ENCODE results near the gene PCP2.

The PCP2 gene

DNA sequence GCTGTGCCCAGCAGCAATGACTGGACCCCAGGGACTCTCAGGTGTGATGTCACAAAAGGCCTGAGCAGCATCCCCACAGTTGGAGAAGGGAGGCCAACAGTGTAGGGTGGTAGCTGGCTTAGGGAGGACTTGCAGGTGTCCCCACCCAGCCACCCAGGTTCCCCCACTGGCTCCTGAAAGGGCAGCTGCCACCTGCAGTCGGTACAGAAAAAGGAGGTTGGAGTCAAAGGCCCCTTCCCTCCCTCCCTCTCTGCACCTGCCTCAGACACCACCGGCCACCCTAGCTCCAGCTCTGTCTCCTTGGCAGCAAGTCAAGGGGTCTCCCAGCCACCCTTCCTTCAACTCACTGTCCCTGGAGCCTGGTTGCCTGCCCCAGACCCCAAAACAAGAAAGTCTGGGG is at the start of gene PCP2:
TSS of gene PCP2 (minus strand) at position 22 of the 400 bp plus-strand sequence. CDS start 262 bp downstream, outside the sequence.
- Mint-ChIP-seq H3K4me3 (no peak within 1 kb of the TSS), H3K36me3 (ENCODE audit: low read depth) (peaks cover 9% of the 10 kb centered on the region), H3K4me1 (ENCODE audit: low read depth) (peaks cover 29% of the 10 kb centered on the region), H3K27ac (no peak within 1 kb of the TSS), H3K9me3 (no peaks in the 10 kb centered on the region), H3K27me3 (ENCODE audit: low read depth) (no peaks in the 10 kb centered on the region)

DNA sequence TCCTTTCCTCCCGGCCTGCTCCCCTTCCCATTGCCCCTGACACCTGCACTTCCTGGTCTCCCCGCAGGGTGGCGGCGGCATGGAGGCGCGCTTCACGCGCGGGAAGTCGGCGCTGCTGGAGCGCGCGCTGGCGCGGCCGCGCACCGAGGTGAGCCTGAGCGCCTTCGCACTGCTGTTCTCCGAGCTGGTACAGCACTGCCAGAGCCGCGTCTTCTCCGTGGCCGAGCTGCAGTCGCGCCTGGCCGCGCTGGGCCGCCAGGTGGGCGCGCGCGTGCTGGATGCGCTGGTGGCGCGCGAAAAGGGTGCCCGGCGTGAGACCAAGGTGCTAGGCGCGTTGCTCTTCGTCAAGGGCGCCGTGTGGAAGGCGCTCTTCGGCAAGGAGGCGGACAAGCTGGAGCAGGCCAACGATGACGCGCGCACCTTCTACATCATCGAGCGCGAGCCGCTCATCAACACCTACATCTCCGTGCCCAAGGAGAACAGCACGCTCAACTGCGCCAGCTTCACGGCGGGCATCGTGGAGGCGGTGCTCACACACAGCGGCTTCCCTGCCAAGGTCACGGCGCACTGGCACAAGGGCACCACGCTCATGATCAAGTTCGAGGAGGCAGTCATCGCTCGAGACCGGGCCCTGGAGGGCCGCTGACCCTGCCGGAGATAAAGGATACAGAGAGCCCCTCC is 48.8 kb upstream of the PCP2 start:
- H3K36me3 Mint-ChIP-seq (ENCODE audit: low read depth): peaks cover 11% of the 10 kb centered on the region
- no peaks in the 10 kb centered on the region for H3K9me3 Mint-ChIP-seq
- H3K4me3 Mint-ChIP-seq: peak overlapping the region; percentile 90
- H3K4me1 Mint-ChIP-seq (ENCODE audit: low read depth): peaks cover 23% of the 10 kb centered on the region
- H3K27ac Mint-ChIP-seq: no peak overlapping the region
- H3K27me3 Mint-ChIP-seq (ENCODE audit: low read depth): peaks cover 9% of the 10 kb centered on the region

DNA sequence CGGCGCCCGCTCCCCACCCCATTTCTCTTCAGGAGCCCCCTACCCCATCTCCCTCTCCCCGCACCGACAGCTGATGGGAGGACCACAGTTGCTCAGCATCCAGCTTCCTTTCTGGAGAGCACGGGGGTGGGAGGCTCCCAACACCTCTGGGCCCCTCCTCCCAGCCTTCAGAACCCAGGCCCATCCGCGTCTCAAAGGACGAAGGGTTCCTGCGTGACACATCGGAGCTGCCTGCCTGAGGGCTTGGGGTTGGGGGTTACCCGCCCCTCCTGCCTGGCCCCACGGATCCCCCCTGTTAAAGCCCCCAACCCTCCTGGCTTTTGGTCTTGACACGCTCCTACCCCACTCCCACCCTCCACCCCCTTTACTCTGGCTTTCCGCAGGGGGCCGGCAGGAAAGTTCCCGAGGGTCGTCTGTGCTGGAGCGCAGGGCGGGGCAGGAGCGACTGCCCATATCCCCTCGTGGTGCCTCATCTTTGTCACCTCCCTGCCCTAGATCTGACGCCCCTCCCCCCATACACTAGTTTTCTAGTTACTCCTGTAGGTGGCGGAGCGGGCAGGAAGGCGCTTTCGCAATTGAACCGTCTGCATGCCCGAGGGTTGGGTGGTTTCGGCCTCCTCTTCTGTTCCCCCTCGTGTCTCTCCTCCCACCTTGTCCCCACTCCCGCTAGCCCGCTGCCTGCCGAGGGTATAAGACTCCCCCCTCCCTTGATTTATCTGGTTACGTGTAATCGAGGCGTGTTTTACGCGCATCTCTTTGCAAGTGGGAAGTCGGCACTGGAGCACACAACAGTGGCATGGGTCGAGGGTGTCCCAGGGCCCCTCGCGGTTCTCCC is 48.0 kb upstream of the PCP2 start:
- peaks cover 15% of the 10 kb centered on the region for H3K27me3 Mint-ChIP-seq (ENCODE audit: low read depth)
- peak overlapping the region; percentile 93 for H3K27ac Mint-ChIP-seq
- H3K4me3 Mint-ChIP-seq: peak overlapping the region; percentile 90
- H3K9me3 Mint-ChIP-seq: no peaks in the 10 kb centered on the region
- H3K36me3 Mint-ChIP-seq (ENCODE audit: low read depth): peaks cover 10% of the 10 kb centered on the region
- H3K4me1 Mint-ChIP-seq (ENCODE audit: low read depth): peaks cover 30% of the 10 kb centered on the region

DNA sequence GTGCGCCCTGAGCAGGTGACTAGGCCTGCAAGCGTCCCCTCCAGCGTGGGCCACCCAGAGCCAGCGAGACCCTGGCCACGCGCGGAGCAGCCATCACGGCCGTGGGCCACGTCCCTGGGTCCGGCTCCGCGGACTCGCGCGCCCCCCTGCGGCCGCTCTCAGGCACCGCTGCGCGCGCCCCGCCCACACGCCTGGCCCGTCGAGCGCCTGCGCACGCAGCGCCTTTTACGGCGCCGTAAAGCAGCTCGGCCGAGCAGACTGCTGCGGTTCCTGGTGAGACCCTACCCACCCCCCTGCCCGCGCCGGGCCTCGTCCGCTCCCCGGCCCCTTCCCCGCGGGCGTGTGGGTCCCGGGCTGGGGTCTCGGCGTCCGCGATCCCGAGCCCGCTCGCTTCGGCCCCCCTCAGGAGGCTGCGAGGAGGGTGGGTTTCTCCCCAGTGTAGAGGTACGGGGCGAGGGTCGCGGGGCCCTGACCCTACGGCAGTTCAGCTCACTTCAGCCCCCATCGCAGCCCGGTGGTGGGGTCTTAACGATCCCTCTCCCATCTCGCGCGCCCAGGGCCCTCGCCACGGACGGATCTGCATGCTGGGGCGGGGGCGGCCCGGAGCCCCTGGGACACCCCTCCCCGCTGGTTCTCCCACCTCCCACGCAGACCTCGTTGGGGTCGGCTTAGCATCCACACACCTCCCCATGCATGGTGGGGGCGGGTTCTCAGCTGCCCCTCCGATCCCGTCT is 47.3 kb upstream of the PCP2 start, which contains the start of gene TRAPPC5:
TSS of gene TRAPPC5 (plus strand) at position 228 of the 734 bp plus-strand sequence. CDS start 1,421 bp downstream, outside the sequence.
- Mint-ChIP-seq H3K36me3 (ENCODE audit: low read depth) (peaks cover 10% of the 10 kb centered on the region), H3K27ac (peak within 1 kb of the TSS; percentile 93), H3K9me3 (no peaks in the 10 kb centered on the region), H3K4me1 (ENCODE audit: low read depth) (peaks cover 33% of the 10 kb centered on the region), H3K27me3 (ENCODE audit: low read depth) (peaks cover 21% of the 10 kb centered on the region), H3K4me3 (peak within 1 kb of the TSS; percentile 90)

DNA sequence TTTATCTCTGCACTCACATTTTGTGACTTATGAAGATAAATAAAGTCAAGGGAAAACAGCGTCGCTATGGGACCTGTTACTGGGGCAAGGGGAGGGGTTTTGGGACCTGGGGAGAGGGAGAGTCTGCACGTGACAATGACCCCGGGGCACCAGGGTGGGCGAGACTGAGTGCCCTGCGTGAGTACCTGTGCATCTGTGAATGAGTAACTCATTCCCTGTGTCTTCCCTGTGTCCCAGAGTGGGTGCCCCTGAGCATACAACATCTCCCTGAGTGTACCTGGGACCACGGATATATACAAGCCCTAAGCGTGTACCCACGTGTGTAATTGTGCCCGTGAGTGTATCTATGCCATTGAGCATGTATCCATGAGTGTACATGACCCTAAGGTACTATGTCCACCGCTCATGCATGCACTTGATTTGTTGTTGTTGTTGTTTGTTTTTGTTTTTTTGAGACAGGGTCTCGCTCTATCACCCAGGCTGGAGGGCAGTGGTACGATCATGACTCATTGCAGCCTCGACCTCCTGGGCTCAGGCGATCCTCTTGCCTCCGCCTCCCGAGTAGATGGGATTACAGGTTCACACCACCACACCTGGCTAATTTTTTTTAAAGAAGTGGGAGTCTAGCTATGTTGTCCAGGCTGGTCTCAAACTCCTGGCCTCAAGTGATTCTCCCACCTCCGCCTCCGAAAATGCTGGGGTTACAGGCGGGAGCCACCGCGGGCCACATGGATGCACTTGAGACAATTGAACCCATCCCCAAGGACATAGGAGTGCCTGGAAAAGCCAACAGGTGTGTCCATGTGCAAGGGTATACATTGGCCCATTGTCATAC is 46.5 kb upstream of the PCP2 start:
- Mint-ChIP-seq H3K9me3 (no peaks in the 10 kb centered on the region), H3K4me1 (ENCODE audit: low read depth) (peaks cover 34% of the 10 kb centered on the region)

DNA sequence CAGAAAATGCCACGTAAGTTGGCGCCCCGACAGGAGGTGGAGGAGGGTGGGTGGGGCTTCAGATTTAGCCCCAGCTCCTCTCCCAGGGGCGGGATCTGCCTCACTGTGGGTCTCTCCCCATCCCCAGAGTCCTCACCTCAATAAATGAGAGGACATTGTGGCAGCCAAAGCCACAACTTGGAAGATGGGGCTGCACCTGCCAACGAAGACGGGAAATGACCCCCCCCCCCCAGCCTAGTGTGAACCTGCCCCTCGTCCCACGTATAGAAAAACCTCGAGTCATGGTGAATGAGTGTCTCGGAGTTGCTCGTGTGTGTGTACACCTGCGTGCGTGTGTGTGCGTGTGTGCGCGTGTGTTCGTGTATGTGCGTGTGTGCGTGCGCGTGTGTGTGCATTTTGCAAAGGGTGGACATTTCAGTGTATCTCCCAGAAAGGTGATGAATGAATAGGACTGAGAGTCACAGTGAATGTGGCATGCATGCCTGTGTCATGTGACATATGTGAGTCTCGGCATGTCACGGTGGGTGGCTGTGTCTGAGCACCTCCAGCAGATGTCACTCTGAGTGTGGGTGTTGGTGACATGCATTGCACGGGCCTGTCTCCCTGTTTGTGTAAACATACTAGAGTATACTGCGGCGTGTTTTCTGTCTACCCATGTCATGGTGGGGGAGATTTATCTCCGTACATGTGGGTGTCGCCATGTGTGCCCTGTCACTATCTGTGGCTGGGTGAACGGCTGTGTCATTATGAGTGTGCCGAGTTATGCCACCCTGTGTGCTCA is 45.6 kb upstream of the PCP2 start:
- H3K27me3 Mint-ChIP-seq (ENCODE audit: low read depth): peaks cover 26% of the 10 kb centered on the region
- peak overlapping the region; percentile 43 for H3K4me3 Mint-ChIP-seq
- H3K36me3 Mint-ChIP-seq (ENCODE audit: low read depth): peaks cover 7% of the 10 kb centered on the region
- no peaks in the 10 kb centered on the region for H3K9me3 Mint-ChIP-seq
- peaks cover 36% of the 10 kb centered on the region for H3K4me1 Mint-ChIP-seq (ENCODE audit: low read depth)
- peak overlapping the region; percentile 67 for H3K27ac Mint-ChIP-seq

More for the DNA sequence above, 46.5 kb upstream of the PCP2 start:
- Mint-ChIP-seq H3K4me3 (peak overlapping the region; percentile 58), H3K36me3 (ENCODE audit: low read depth) (peaks cover 7% of the 10 kb centered on the region), H3K27ac (peak overlapping the region; percentile 67), H3K27me3 (ENCODE audit: low read depth) (peaks cover 22% of the 10 kb centered on the region)

DNA sequence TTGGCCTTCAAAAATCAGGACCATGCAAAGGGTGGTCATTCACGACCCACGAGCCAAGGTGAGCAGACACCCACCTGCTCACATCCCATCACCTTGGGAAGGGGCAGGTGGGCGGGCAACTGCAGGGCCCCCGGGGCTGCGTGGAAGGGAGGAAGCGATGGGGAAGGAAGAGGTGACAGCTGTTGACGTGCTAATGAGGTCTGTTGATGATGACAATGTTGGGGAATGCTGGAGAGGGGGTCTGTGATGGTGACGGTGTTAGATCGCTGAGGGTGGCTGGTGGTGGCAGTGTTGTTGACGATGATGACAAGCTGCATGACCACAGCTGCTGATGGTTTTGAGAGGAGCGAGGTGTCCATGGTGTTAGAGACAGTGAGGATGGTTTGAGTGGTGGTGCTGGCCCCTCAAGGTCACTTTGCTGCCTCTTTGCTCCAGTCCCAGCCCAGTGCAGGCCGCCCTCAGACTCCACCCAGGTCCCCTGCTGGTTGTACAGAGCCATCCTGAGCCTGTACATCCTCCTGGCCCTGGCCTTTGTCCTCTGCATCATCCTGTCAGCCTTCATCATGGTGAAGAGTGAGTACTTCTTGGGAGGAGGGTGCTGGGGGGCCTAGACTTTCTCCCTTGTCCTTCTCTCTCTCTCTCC is 44.3 kb upstream of the PCP2 start:
- H3K36me3 Mint-ChIP-seq (ENCODE audit: low read depth): peaks cover 6% of the 10 kb centered on the region
- H3K27me3 Mint-ChIP-seq (ENCODE audit: low read depth): peaks cover 29% of the 10 kb centered on the region
- no peak overlapping the region for H3K4me3 Mint-ChIP-seq
- H3K27ac Mint-ChIP-seq: peak overlapping the region; percentile 50
- H3K9me3 Mint-ChIP-seq: no peaks in the 10 kb centered on the region
- peaks cover 36% of the 10 kb centered on the region for H3K4me1 Mint-ChIP-seq (ENCODE audit: low read depth)

DNA sequence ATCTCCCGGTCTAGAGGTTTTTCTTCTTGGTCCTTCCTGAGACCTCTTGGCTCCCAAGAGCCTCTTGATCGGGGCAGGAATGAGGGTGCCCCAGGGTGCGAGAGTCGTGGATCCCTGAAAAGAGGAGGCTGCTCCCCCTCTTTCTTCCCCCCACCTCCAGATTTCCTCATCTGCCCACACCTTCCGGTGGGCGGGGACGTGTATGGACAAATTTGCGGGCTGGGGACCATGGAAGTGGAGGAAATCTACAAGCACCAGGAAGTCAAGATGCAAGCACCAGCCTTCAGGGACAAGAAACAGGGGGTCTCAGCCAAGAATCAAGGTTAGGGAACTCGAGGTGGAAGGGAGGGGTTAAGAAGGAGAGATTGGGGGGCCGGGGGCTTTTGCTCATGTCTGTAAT is 43.3 kb upstream of the PCP2 start, which contains the start of gene MCEMP1:
TSS of gene MCEMP1 (plus strand) at position 237 of the 400 bp plus-strand sequence. CDS start at position 268, 31 bp downstream.
- H3K4me3 Mint-ChIP-seq: peak within 1 kb of the TSS; percentile 31
- peak within 1 kb of the TSS; percentile 50 for H3K27ac Mint-ChIP-seq
- H3K27me3 Mint-ChIP-seq (ENCODE audit: low read depth): peaks cover 30% of the 10 kb centered on the region
- H3K9me3 Mint-ChIP-seq: no peaks in the 10 kb centered on the region
- peaks cover 35% of the 10 kb centered on the region for H3K4me1 Mint-ChIP-seq (ENCODE audit: low read depth)
- H3K36me3 Mint-ChIP-seq (ENCODE audit: low read depth): peaks cover 2% of the 10 kb centered on the region

DNA sequence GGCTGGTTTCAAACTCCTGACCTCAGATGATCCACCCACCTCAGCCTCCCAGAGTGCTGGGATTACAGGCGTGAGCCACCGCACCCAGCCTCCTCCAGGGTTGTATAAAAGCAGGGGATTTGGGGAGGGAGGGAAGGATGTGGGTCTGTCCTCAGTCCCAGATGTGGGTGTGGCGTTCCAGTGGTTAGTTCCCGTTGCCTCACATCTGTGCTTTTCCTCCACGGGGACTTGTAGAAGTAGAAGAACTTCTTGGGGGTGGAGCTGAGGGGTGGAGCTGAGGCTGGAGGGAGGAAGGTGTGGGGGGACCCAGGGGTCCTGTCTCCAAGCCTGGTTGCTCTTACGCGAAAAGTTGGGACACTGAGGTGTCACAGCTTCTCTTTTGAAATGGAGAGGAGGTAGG is 42.9 kb upstream of the PCP2 start:
- Mint-ChIP-seq H3K27ac (no peak overlapping the region), H3K4me1 (ENCODE audit: low read depth) (peaks cover 31% of the 10 kb centered on the region), H3K36me3 (ENCODE audit: low read depth) (no peaks in the 10 kb centered on the region), H3K4me3 (peak overlapping the region; percentile 31), H3K9me3 (no peaks in the 10 kb centered on the region), H3K27me3 (ENCODE audit: low read depth) (peaks cover 34% of the 10 kb centered on the region)

DNA sequence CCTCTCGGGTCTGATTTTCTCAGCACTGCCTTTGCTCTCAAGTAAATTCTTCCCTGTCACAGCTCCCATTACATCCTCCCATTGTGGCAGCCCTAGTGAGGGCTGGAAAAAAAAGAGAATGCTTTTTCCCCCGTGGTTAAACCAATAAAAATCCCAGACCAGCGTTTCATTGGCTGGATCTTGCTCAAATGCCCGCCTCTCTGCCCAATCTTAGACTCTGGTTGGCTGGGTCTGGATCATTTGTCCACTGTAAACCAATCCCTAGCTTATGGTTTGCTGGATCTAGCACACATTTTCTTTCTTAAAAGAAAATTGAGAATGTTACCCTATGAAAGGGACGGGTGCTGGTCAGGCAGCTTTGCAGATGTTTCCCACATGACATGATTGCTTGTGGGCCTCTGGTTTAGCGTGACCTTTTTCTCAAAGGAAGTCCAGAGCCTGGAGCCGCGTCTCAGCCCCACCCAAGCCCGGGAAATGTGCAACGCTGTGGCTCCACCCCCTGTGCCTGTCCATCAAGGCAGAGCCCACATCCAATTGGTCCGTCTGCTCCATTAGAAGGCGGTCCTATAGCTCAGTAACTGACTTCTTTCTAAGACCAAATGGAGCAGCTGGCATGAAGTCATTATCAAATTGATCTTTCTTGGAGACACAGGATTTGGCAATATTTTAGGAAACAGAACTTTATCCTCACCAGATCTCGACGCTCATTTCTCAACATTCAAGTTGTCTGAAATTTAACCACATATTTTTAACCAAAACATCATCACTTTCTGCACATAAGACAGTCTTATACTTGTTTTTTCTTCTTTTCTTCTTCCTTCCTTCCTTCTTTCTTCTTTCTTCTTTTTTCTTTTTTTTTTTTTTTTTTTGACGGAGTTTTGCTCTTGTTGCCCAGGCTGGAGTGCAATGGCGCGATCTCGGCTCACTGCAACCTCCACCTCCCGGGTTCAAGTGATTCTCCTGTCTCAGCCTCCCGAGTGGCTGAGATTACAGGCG is 40.8 kb upstream of the PCP2 start:
- Mint-ChIP-seq H3K27me3 (ENCODE audit: low read depth) (peaks cover 47% of the 10 kb centered on the region), H3K36me3 (ENCODE audit: low read depth) (no peaks in the 10 kb centered on the region), H3K27ac (no peak overlapping the region), H3K9me3 (no peaks in the 10 kb centered on the region), H3K4me1 (ENCODE audit: low read depth) (peaks cover 26% of the 10 kb centered on the region), H3K4me3 (no peak overlapping the region)

DNA sequence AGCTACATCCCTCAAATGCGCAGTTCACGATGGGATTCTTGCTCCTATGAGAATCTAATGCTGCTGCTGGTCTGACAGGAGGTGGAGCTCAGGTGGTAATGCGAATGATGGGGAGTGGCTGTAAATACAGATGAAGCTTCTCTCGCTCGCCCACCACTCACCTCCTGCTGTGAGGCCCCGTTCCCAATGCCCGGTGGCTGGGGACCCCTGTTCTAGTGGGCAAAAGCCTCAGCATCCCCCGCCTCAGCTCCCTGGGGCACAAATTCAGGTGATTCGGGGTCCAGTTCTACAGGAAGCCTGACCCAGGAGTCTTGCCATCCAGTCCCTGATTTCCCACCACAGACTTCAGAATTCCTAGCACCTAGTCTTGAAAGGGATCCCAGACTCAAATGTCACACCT is 39.0 kb upstream of the PCP2 start:
- H3K27me3 Mint-ChIP-seq (ENCODE audit: low read depth): peaks cover 41% of the 10 kb centered on the region

DNA sequence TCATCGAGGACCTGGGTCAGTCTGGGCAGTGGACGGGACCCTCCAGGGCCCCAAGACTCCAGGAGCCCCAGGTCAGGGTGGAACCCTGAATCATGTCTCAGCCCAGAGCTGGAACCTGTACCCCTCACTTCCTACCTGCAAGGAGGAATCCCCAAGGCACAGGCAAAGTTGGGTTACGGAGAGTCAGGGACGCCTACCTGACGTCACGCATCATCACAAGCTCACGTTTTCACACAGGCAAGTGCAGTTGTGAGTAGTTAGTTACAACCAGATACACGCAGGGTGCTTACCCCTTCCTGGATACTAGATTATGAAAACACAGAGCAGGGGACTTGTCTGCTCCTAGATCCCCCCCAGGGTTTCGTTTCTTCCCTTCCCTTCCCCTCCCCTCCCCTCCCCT is 37.3 kb upstream of the PCP2 start:
- Mint-ChIP-seq H3K4me3 (peak overlapping the region; percentile 37), H3K27me3 (ENCODE audit: low read depth) (peaks cover 32% of the 10 kb centered on the region), H3K4me1 (ENCODE audit: low read depth) (peaks cover 12% of the 10 kb centered on the region), H3K27ac (no peak overlapping the region), H3K9me3 (no peaks in the 10 kb centered on the region), H3K36me3 (ENCODE audit: low read depth) (no peaks in the 10 kb centered on the region)

More for the DNA sequence above, 39.0 kb upstream of the PCP2 start:
- Mint-ChIP-seq H3K4me1 (ENCODE audit: low read depth) (peaks cover 25% of the 10 kb centered on the region), H3K9me3 (no peaks in the 10 kb centered on the region), H3K36me3 (ENCODE audit: low read depth) (no peaks in the 10 kb centered on the region), H3K4me3 (no peak overlapping the region), H3K27ac (no peak overlapping the region)

Data from T-helper 1 cell treated with Interleukin-12 subunit alpha and Interleukin-12 subunit beta and Interleukin-4 antibody, amounts not matched to agents 30 μg/mL and 1 μg/mL, for 36 hours (primary cell).